Erythroblast (primary cell): Measurements from ENCODE around the gene DNAAF1.

Experiments
- GATA1 ChIP-seq: IDR thresholded peaks from 2 replicates; pipeline ENCODE4 v1.6.1; 2011; ENCODE audit warnings: low read depth, mild to moderate bottlenecking, control low read depth, low read length, moderate library complexity
- POLR2A ChIP-seq: IDR thresholded peaks from 2 replicates; pipeline ENCODE4 v1.6.1; 2011; ENCODE audit warnings: mild to moderate bottlenecking, low read length

DNA sequence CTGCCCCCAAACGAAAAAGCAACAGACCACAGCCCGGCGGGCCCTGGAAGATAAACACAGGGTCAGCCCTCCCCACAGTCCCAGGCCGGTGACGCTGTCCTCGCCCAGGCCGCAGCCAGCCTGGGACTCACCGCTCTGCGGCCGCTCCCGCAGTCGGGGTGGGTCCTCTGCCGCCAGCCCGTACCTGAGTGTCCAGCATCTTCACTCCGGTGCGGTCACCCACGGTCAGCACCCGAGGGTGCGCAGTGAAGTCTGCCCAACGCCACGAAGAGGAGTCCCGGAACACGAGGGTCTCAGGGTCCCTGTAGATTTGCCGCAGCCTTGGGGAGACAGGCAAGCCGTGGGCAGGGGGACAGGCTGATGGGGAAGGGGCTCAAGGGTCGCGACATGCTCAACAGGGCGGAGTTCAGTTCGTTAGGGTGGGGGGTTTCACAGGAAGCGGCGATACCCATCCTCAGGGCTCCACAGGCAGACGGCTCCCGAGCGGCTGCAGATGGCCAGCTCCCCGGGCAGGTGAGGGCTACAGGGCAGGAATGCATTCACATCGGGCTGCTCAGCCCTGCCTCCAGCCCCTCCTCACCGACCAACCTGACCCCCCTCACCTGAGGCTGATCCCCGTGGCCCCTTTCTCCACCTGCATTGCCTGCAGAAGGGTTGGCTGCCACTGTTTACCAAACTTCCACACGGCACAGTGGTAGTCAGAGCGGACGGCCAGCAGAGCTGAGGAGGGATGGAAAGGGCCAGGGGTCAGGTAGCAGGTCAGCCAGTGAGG lies 36.2 kb downstream of the DNAAF1 start:
- no peak for TF ChIP-seq POLR2A
- no peak for TF ChIP-seq GATA1
